Upper lobe of left lung (tissue), 6 donors: ENCODE measurements around the gene FAM153A. TPM values are rescaled to one million over a fixed set of nuclear protein-coding genes. Genes with fewer than 3 reads are reported as not detected.
"Not testable (repeated sequence)": the region's sequence is repeated elsewhere in the genome, so short reads cannot be mapped to it uniquely, and the experiment has no call there.

ENCODE experiments used
- ATAC-seq, 2 donors: fragments of 200-7000 bp; cut with Tn5 transposase; one replicate each; pipeline ENCODE4 v1.9.1; 2022; ENCODE audit warnings: mild to moderate bottlenecking in 2 of 2, moderate library complexity in 2 of 2; ENCODE audit not compliant: low FRiP score in 2 of 2
- DNase-seq, 2 donors: peaks; one replicate each; pipeline ENCODE4 v3.0.0-alpha.2; 2019 to 2020
- H3K27ac ChIP-seq, 4 donors: fragments of 200-600 bp; sonication (generic); one replicate each; pipeline ENCODE4 v1.5.1; 2016 to 2019
- H3K27me3 ChIP-seq, 4 donors: fragments of 200-600 bp; sonication (generic); one replicate each; pipeline ENCODE4 v1.5.1; 2017 to 2019
- H3K36me3 ChIP-seq, 4 donors: fragments of 200-600 bp; sonication (generic); one replicate each; pipeline ENCODE4 v1.5.1; 2016 to 2019
- H3K4me1 ChIP-seq, 4 donors: fragments of 200-600 bp; sonication (generic); one replicate each; pipeline ENCODE4 v1.5.1; 2018 to 2019
- H3K4me3 ChIP-seq, 4 donors: fragments of 200-600 bp; sonication (generic); one replicate each; pipeline ENCODE4 v1.5.1; 2017 to 2019; ENCODE audit warnings: mild to moderate bottlenecking in 2 of 4, moderate library complexity in 1 of 4
- H3K9me3 ChIP-seq, 4 donors: fragments of 200-600 bp; sonication (generic); one replicate each; pipeline ENCODE4 v1.5.1; 2018 to 2019
- WGBS, 2 donors: methylation state at CpG; one replicate each; pipeline ENCODE4 v1.1.5; 2017 to 2018; 5-methylcytosine and 5-hydroxymethylcytosine counted together
- total RNA-seq, 6 donors: library from RNA; depleted of rRNA in 4 of 6; stranded (reverse); fragments of >200 nt in 4 of 6; gene quantifications; one replicate each; pipeline versions ENCODE4 v1.1.0 to v1.2.1, GENCODE V29; 2016 to 2021
- donor health status: DM: no; HTN: no; CAD: no; lungs with moderate emphysema.
- donor health status: DM: no; HTN: yes; CAD: no; lungs with severe emphysema.

The FAM153A gene
- total RNA-seq, 6 donors from 2014 or later = 3.5 to 31.4 (median 5.1) TPM

- not testable (repeated sequence) for H3K36me3 ChIP-seq, H3K27ac ChIP-seq, H3K27me3 ChIP-seq, H3K9me3 ChIP-seq, H3K4me3 ChIP-seq, H3K4me1 ChIP-seq, ATAC-seq
- WGBS, 2 donors = 40% methylated on average over 1 of the region's 19 CpGs; no CpG with 5 or more reads in 1 of the 2 donors
- DNase-seq = peak in 1 of 2 donors; percentile 48
Measured at GRCh38 chr5:177798237-177798840, 15.6 kb upstream of the FAM153A start.

DNA sequence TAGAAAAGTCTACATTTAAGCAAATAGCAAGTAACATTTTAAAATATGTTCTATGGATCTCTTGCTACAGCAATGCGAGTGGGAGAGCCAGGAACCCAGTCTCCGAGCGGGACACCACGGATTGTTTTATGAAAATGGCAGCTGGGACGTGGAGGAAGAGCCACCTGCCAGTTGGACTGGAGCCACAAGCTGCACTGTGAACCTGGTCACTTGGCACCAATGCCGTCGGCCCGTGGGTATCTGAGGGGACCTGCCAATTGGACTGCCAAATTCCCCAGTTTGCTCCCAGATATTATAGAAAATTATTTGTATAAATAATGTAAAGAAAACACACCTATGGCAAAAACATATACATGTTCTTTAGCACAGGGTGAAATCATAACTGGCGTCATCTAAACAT is 10.6 kb upstream of the FAM153A start:
- H3K36me3 ChIP-seq, H3K9me3 ChIP-seq, H3K27me3 ChIP-seq, H3K4me1 ChIP-seq, DNase-seq, ATAC-seq, H3K27ac ChIP-seq, H3K4me3 ChIP-seq: not testable (repeated sequence)
- 78 to 80% methylated on average over 3 to 4 of the region's 9 CpGs for WGBS, 2 donors

GRCh38 chr5:177791649-177792048 is 8.9 kb upstream of the FAM153A start:
- H3K4me1 ChIP-seq, H3K27me3 ChIP-seq, H3K36me3 ChIP-seq, H3K27ac ChIP-seq, ATAC-seq, H3K9me3 ChIP-seq, H3K4me3 ChIP-seq: not testable (repeated sequence)
- WGBS, 2 donors = 90% methylated on average over 5 of the region's 12 CpGs; no CpG with 5 or more reads in 1 of the 2 donors
- peak in 1 of 2 donors; percentile 20 for DNase-seq

DNA sequence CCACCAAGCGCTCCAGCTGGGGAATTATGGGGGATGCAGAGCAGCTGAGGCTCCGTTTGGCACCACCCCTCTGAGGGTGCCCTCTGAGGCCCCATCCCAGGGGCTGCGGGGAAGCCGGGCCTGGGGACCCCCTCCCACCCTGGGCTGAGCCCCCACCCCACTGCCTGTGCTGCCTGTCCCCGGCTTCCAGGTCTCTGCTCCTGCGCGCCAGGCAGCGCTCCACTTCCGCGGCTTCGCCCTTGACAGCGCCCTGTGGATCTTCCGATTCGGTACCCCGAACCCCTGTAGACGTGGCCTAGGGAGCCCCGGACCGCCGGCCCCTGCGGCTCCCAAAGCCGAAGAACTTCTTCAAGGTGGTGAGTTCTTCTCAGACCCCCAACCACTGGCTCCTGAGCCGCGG is 530 bp downstream of the FAM153A start:
- DNase-seq, H3K27me3 ChIP-seq, H3K4me1 ChIP-seq, H3K27ac ChIP-seq, H3K36me3 ChIP-seq, H3K4me3 ChIP-seq, H3K9me3 ChIP-seq, ATAC-seq: not testable (repeated sequence)
- WGBS, 2 donors = 70% methylated on average over 2 of the region's 23 CpGs; no CpG with 5 or more reads in 1 of the 2 donors

- H3K9me3 ChIP-seq = not testable (repeated sequence)
Measured at GRCh38 chr5:177771206-177771605, 11.5 kb downstream of the FAM153A start.

DNA sequence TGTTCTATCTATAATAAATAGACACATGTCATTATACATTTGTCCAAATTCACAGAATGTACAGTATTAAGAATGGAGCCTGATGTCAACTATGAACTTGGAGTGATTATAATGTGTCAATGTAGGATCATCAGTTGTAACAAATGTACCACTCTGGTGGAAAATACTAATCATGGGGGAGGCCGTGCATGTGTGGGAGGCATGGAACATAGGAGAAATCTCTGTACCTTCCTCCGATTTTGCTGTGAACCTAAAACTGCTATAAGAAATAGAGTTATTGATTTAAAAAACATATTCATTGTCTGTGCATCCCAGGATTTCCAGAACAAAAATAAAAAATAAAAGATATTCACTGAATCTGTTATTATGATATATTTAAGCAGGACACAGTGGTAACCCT is 12.1 kb downstream of the FAM153A start:
- H3K4me1 ChIP-seq, DNase-seq, H3K27me3 ChIP-seq, H3K9me3 ChIP-seq, H3K4me3 ChIP-seq, H3K27ac ChIP-seq, H3K36me3 ChIP-seq, ATAC-seq: not testable (repeated sequence)
- 76 to 87% methylated on average over 2 of the region's 2 CpGs for WGBS, 2 donors

More at GRCh38 chr5:177771206-177771605, 11.5 kb downstream of the FAM153A start:
- not testable (repeated sequence) for DNase-seq, H3K4me1 ChIP-seq, ATAC-seq, H3K4me3 ChIP-seq, H3K36me3 ChIP-seq, H3K27ac ChIP-seq, H3K27me3 ChIP-seq
- WGBS, 2 donors = 80 to 88% methylated on average over 1 of the region's 3 CpGs

- not testable (repeated sequence) for ATAC-seq, H3K4me3 ChIP-seq, H3K36me3 ChIP-seq, H3K27ac ChIP-seq, H3K9me3 ChIP-seq, H3K4me1 ChIP-seq, H3K27me3 ChIP-seq
- WGBS, 2 donors = no CpG with 5 or more reads among the region's 15 CpGs
- DNase-seq = peak in 1 of 2 donors; percentile 25
Measured at GRCh38 chr5:177763737-177764508, 18.8 kb downstream of the FAM153A start.

DNA sequence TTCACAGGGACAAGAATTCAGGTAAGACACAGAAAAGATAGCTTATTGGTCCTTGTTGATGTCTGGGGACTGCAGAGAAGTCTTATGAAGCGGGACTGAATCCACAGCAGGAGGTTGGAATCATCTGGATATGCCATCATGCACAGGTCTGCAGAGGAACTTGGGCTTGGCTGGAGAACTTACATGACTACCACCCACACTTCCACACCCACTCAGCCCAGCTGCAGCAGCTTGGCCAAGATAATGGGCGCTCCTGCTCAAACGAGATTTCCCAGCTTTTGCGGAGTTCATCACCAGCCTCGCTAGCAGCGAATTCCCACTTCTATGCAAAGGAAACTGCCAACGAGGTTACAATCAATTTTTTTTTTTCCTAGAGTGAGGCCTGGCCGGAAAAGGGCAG is 21.7 kb downstream of the FAM153A start:
- not testable (repeated sequence) for H3K4me3 ChIP-seq, DNase-seq, H3K36me3 ChIP-seq, H3K9me3 ChIP-seq, ATAC-seq, H3K27ac ChIP-seq, H3K4me1 ChIP-seq, H3K27me3 ChIP-seq
- WGBS, 2 donors = 83 to 90% methylated on average over 4 to 7 of the region's 8 CpGs

GRCh38 chr5:177747354-177747753 is 35.3 kb downstream of the FAM153A start:
- not testable (repeated sequence) for ATAC-seq, H3K27me3 ChIP-seq, H3K4me3 ChIP-seq, DNase-seq, H3K36me3 ChIP-seq, H3K27ac ChIP-seq, H3K4me1 ChIP-seq, H3K9me3 ChIP-seq
- no CpG with 5 or more reads among the region's 2 CpGs for WGBS, 2 donors

- ATAC-seq = peak in 1 of 2 donors; percentile 52
- H3K36me3 ChIP-seq, H3K9me3 ChIP-seq, H3K4me3 ChIP-seq, H3K4me1 ChIP-seq, H3K27me3 ChIP-seq, DNase-seq, H3K27ac ChIP-seq: not testable (repeated sequence)
- WGBS, 2 donors = no CpG with 5 or more reads among the region's 7 CpGs
Measured at GRCh38 chr5:177724858-177725257, 57.8 kb downstream of the FAM153A start.

GRCh38 chr5:177723831-177724485 is 58.7 kb downstream of the FAM153A start:
- H3K27ac ChIP-seq, H3K4me3 ChIP-seq, H3K9me3 ChIP-seq, H3K27me3 ChIP-seq, H3K36me3 ChIP-seq, ATAC-seq, DNase-seq, H3K4me1 ChIP-seq: not testable (repeated sequence)
- no CpG with 5 or more reads among the region's 6 CpGs for WGBS, 2 donors

DNA sequence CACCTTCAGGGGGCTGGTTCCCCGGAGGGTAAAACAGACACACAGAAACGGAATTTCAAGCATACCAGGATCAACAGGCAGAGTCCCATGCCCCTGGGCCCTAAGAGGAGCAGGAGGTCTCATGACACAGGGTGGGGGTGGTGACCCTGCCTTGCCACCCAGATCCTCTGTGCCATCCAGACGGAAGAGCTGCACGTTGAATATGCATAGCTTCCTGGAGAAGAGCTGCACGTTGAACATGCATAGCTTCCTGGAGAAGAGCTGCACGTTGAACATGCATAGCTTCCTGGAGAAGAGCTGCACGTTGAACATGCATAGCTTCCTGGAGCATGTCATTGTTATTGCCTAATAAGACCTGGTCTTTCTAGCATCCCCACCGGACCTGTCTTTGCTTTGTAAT is 59.9 kb downstream of the FAM153A start:
- WGBS, 2 donors = 69 to 83% methylated on average over 1 to 3 of the region's 8 CpGs
- not testable (repeated sequence) for H3K27me3 ChIP-seq, H3K4me3 ChIP-seq, H3K36me3 ChIP-seq, H3K27ac ChIP-seq, ATAC-seq, DNase-seq, H3K9me3 ChIP-seq, H3K4me1 ChIP-seq

DNA sequence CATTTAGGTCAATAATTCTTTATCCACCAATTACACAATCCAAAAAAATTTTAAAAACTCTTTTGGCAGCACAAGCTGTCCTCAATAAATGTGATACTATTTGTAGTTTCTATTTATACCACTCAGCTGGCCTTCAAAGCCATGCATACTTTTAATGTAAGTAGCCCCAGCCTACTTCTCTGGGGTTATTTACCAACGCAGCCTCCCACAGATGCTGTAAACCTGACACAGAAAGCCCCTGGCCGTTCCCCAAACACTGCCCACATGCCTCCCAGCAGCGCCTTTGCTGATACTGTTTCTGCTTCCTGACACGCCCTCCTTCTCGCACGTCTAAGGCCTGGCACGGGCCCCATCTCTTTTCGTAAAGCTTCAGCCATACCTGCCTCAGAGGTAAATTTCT is 62.7 kb downstream of the FAM153A start:
- not testable (repeated sequence) for H3K27ac ChIP-seq, H3K36me3 ChIP-seq, H3K4me1 ChIP-seq, H3K27me3 ChIP-seq, H3K4me3 ChIP-seq, DNase-seq, H3K9me3 ChIP-seq
- peak in 1 of 2 donors; percentile 46 for ATAC-seq
- no CpG with 5 or more reads among the region's 8 CpGs for WGBS, 2 donors
